Neutrophil (primary cell): ENCODE measurements around the gene COG2.
"Not testable (repeated sequence)": the region's sequence is repeated elsewhere in the genome, so short reads cannot be mapped to it uniquely, and the experiment has no call there.

ENCODE experiments used
- H3K27ac ChIP-seq: fragments of 200-600 bp; sonication (generic); 2 replicates; pipeline ENCODE4 v1.5.1; 2016; ENCODE audit warnings: mild to moderate bottlenecking, moderate library complexity
- H3K27me3 ChIP-seq: fragments of 200-600 bp; sonication (generic); 2 replicates; pipeline ENCODE4 v1.6.0; 2016; ENCODE audit warnings: mild to moderate bottlenecking
- H3K36me3 ChIP-seq: fragments of 200-600 bp; sonication (generic); 2 replicates; pipeline ENCODE4 v1.5.1; 2017
- H3K4me1 ChIP-seq, 2 experiments: fragments of 200-600 bp in 1 of 2; sonication (generic) in 1 of 2; 1 replicate in 1 of 2; 2 replicates in 1 of 2; pipeline versions ENCODE4 v1.5.1 to v1.6.1; 2013 to 2016; ENCODE audit warnings: low read depth in 1 of 2, low read length in 1 of 2, mild to moderate bottlenecking in 1 of 2, moderate library complexity in 1 of 2; ENCODE audit not compliant: control insufficient read depth in 1 of 2, insufficient read depth in 1 of 2
- H3K4me3 ChIP-seq, 2 experiments: fragments of 200-600 bp in 1 of 2; sonication (generic) in 1 of 2; 1 replicate in 1 of 2; 2 replicates in 1 of 2; pipeline ENCODE4 v1.5.1; 2013 to 2016; ENCODE audit warnings: low read depth in 1 of 2, low read length in 1 of 2, mild to moderate bottlenecking in 1 of 2, moderate library complexity in 1 of 2
- H3K9me3 ChIP-seq: fragments of 200-600 bp; sonication (generic); 2 replicates; pipeline ENCODE4 v1.5.1; 2016
- CTCF ChIP-seq: fragments of 200-600 bp; sonication (generic); IDR thresholded peaks from 2 replicates; pipeline ENCODE4 v1.5.1; 2016; ENCODE audit warnings: antibody characterized with exemption

COG2 gene

GRCh38 chr1:230713138-230713537 lies 70.9 kb downstream of the COG2 start:
- Histone ChIP-seq H3K27ac (no peak overlapping the region), H3K4me1 (no peaks in the 10 kb centered on the region), H3K4me3 (no peak overlapping the region), H3K36me3 (no peaks in the 10 kb centered on the region), H3K27me3 (peaks cover 18% of the 10 kb centered on the region), H3K9me3 (no peaks in the 10 kb centered on the region)
- no peak for TF ChIP-seq CTCF

- H3K36me3 ChIP-seq: no peaks in the 10 kb centered on the region
- TF ChIP-seq CTCF: no peak
- no peak overlapping the region for H3K27ac ChIP-seq
- peaks cover 14% of the 10 kb centered on the region for H3K27me3 ChIP-seq
- H3K4me1 ChIP-seq: no peaks in the 10 kb centered on the region
- no peaks in the 10 kb centered on the region for H3K9me3 ChIP-seq
- H3K4me3 ChIP-seq: no peak overlapping the region
These were observed 71.2 kb downstream of the COG2 start for GRCh38 chr1:230713547-230713914.

- Histone ChIP-seq H3K4me3 (no peak within 1 kb of the TSS), H3K27ac (no peak within 1 kb of the TSS), H3K27me3 (peaks cover 14% of the 10 kb centered on the region), H3K4me1 (no peaks in the 10 kb centered on the region), H3K9me3 (no peaks in the 10 kb centered on the region), H3K36me3 (no peaks in the 10 kb centered on the region)
- no peak for TF ChIP-seq CTCF
These were observed 71.9 kb downstream of the COG2 start, which contains the start of gene AGT for GRCh38 chr1:230713915-230714764. TSS of gene AGT (minus strand) at chr1:230714122. CDS start at chr1:230710823, 3,299 bp downstream.

- no peak for TF ChIP-seq CTCF
- H3K36me3 ChIP-seq: no peaks in the 10 kb centered on the region
- H3K4me1 ChIP-seq: no peaks in the 10 kb centered on the region
- no peaks in the 10 kb centered on the region for H3K9me3 ChIP-seq
- no peak overlapping the region for H3K4me3 ChIP-seq
- H3K27me3 ChIP-seq: peaks cover 14% of the 10 kb centered on the region
- H3K27ac ChIP-seq: no peak overlapping the region
These were observed 73.2 kb downstream of the COG2 start for GRCh38 chr1:230715510-230715909.

- H3K9me3 ChIP-seq, H3K4me1 ChIP-seq, H3K36me3 ChIP-seq: not testable (repeated sequence)
These were observed 74.2 kb downstream of the COG2 start for GRCh38 chr1:230716453-230716852.

GRCh38 chr1:230717251-230717650 lies 75.0 kb downstream of the COG2 start:
- Histone ChIP-seq H3K4me1 (no peaks in the 10 kb centered on the region), H3K9me3 (no peaks in the 10 kb centered on the region), H3K27me3 (peaks cover 14% of the 10 kb centered on the region), H3K27ac (no peak overlapping the region), H3K36me3 (no peaks in the 10 kb centered on the region), H3K4me3 (no peak overlapping the region)
- TF ChIP-seq CTCF: no peak

More at GRCh38 chr1:230716453-230716852, 74.2 kb downstream of the COG2 start:
- H3K27ac ChIP-seq, H3K4me3 ChIP-seq: not testable (repeated sequence)
- H3K27me3 ChIP-seq: peaks cover 14% of the 10 kb centered on the region

- not testable (repeated sequence) for H3K4me1 ChIP-seq, H3K9me3 ChIP-seq, H3K36me3 ChIP-seq, H3K27me3 ChIP-seq, H3K27ac ChIP-seq, H3K4me3 ChIP-seq
These were observed 79.7 kb downstream of the COG2 start for GRCh38 chr1:230721849-230722522.
